Measurements from ENCODE around the gene BIRC2. TPM values are rescaled to one million over a fixed set of nuclear protein-coding genes. Genes with fewer than 3 reads are reported as not detected.

The BIRC2 gene
- total RNA-seq, 1 experiment from 2014 or later: 36.1 TPM

- TF ChIP-seq CTCF (conservative IDR thresholded peaks at IDR 0.05; ENCODE audit: low read depth, low read length) (no peak), EZH2phosphoT487 (IDR thresholded peaks at IDR 0.05; ENCODE audit: borderline replicate concordance, low read length) (no peak), EZH2 (IDR thresholded peaks at IDR 0.05; ENCODE audit: low read length, unreplicated experiment) (no peak)
- peak overlapping the region; percentile 91 for H3K9ac ChIP-seq (ENCODE audit: low read length)
- H4K20me1 ChIP-seq (ENCODE audit: low read length): peaks cover 9% of the 10 kb centered on the region
- DNase-seq (peak; percentile 60), ATAC-seq (peak; percentile 41)
- peaks cover 14% of the 10 kb centered on the region; the same call in 1 of the 2 replicates for H3K36me3 ChIP-seq (ENCODE audit: low read depth, low read length)
- ChIA-PET POLR2A (ENCODE audit: unreplicated experiment) (no interaction called here), CTCF (no interaction called here)
- peak overlapping the region; percentile 84 for H3K4me2 ChIP-seq (ENCODE audit: low read length)
- H2AFZ ChIP-seq (ENCODE audit: low read length): peak overlapping the region; percentile 86
- TSS peak; percentile 48 for BruUV-seq (replicated peaks)
- H3K4me1 ChIP-seq (ENCODE audit: insufficient read depth, low read length): peaks cover 34% of the 10 kb centered on the region
- H3K4me3 ChIP-seq (ENCODE audit: low read length): peak overlapping the region; percentile 88
- peak overlapping the region; percentile 90 for H3K27ac ChIP-seq (ENCODE audit: low read length)
- peaks cover 44% of the 10 kb centered on the region for H3K79me2 ChIP-seq (ENCODE audit: low read length)
- H3K9me3 ChIP-seq (ENCODE audit: low read length): no peaks in the 10 kb centered on the region
- intact Hi-C loops (cut with micrococcal nuclease): loop anchor here (1.0 to 10.0 kb wide), 7 partner anchors 30 to 433 kb away; partner anchors contain the start of genes ANGPTL5, BIRC3, CEP126 and TMEM123
- H3K9me2 ChIP-seq (replicated peaks; ENCODE audit: low read length): no peaks in the 10 kb centered on the region
- H3F3A ChIP-seq (ENCODE audit: low read length, unreplicated experiment): peaks cover 6% of the 10 kb centered on the region
- no peaks in the 10 kb centered on the region for H3K27me3 ChIP-seq (ENCODE audit: low read length)
These were observed 702 bp downstream of the BIRC2 start for GRCh38 chr11:102347462-102348370.

GRCh38 chr11:102357116-102357515, 10.1 kb downstream of the BIRC2 start:
- DNase-seq (no peak), ATAC-seq (no peak)
- no peaks in the 10 kb centered on the region for H3K27me3 ChIP-seq (ENCODE audit: low read length)
- H4K20me1 ChIP-seq (ENCODE audit: low read length): no peaks in the 10 kb centered on the region
- no peak overlapping the region for H3K9ac ChIP-seq (ENCODE audit: low read length)
- H3K79me2 ChIP-seq (ENCODE audit: low read length): peaks cover 50% of the 10 kb centered on the region
- ChIA-PET CTCF (no interaction called here), POLR2A (ENCODE audit: unreplicated experiment) (no interaction called here)
- intact Hi-C loops (cut with micrococcal nuclease): no loop called here
- H3K4me2 ChIP-seq (ENCODE audit: low read length): no peak overlapping the region
- H3K9me3 ChIP-seq (ENCODE audit: low read length): no peaks in the 10 kb centered on the region
- H3K4me1 ChIP-seq (ENCODE audit: insufficient read depth, low read length): no peaks in the 10 kb centered on the region
- no peaks in the 10 kb centered on the region for H3F3A ChIP-seq (ENCODE audit: low read length, unreplicated experiment)
- no TSS peak for BruUV-seq (replicated peaks)
- H2AFZ ChIP-seq (ENCODE audit: low read length): no peak overlapping the region
- H3K4me3 ChIP-seq (ENCODE audit: low read length): no peak overlapping the region
- no peak overlapping the region for H3K27ac ChIP-seq (ENCODE audit: low read length)
- H3K9me2 ChIP-seq (replicated peaks; ENCODE audit: low read length): no peaks in the 10 kb centered on the region
- peaks cover 21% of the 10 kb centered on the region for H3K36me3 ChIP-seq (ENCODE audit: low read depth, low read length)
- TF ChIP-seq CTCF (conservative IDR thresholded peaks at IDR 0.05; ENCODE audit: low read depth, low read length): no peak
- TF ChIP-seq EZH2phosphoT487 (IDR thresholded peaks at IDR 0.05; ENCODE audit: borderline replicate concordance, low read length): no peak
- TF ChIP-seq EZH2 (IDR thresholded peaks at IDR 0.05; ENCODE audit: low read length, unreplicated experiment): no peak

GRCh38 chr11:102359372-102359771, 12.4 kb downstream of the BIRC2 start:
- no peaks in the 10 kb centered on the region for H3K9me3 ChIP-seq (ENCODE audit: low read length)
- no peak overlapping the region for H3K4me2 ChIP-seq (ENCODE audit: low read length)
- H3K36me3 ChIP-seq (ENCODE audit: low read depth, low read length): peaks cover 23% of the 10 kb centered on the region
- no peaks in the 10 kb centered on the region for H3K27me3 ChIP-seq (ENCODE audit: low read length)
- H3K9ac ChIP-seq (ENCODE audit: low read length): no peak overlapping the region
- intact Hi-C loops (cut with micrococcal nuclease): no loop called here
- no peak overlapping the region for H3K27ac ChIP-seq (ENCODE audit: low read length)
- no peaks in the 10 kb centered on the region for H3K4me1 ChIP-seq (ENCODE audit: insufficient read depth, low read length)
- ChIA-PET POLR2A (ENCODE audit: unreplicated experiment) (no interaction called here), CTCF (interaction anchor here (0.5 kb wide), 1 partner anchor 30 kb away, joined by 7 read pairs; no protein-coding TSS in a partner anchor)
- DNase-seq (no peak), ATAC-seq (no peak)
- peaks cover 41% of the 10 kb centered on the region for H3K79me2 ChIP-seq (ENCODE audit: low read length)
- no peak overlapping the region for H3K4me3 ChIP-seq (ENCODE audit: low read length)
- no TSS peak for BruUV-seq (replicated peaks)
- TF ChIP-seq EZH2phosphoT487 (IDR thresholded peaks at IDR 0.05; ENCODE audit: borderline replicate concordance, low read length): no peak
- TF ChIP-seq EZH2 (IDR thresholded peaks at IDR 0.05; ENCODE audit: low read length, unreplicated experiment): no peak
- no peak for TF ChIP-seq CTCF (conservative IDR thresholded peaks at IDR 0.05; ENCODE audit: low read depth, low read length)
- H3F3A ChIP-seq (ENCODE audit: low read length, unreplicated experiment): no peaks in the 10 kb centered on the region
- no peaks in the 10 kb centered on the region for H3K9me2 ChIP-seq (replicated peaks; ENCODE audit: low read length)
- no peaks in the 10 kb centered on the region for H4K20me1 ChIP-seq (ENCODE audit: low read length)
- H2AFZ ChIP-seq (ENCODE audit: low read length): no peak overlapping the region
